ENCODE data around the gene MRPS35.

Gene MRPS35
- total RNA-seq, result 34.9 reads per million, percentile 60 among the genes with 10 or more reads in this experiment

DNA sequence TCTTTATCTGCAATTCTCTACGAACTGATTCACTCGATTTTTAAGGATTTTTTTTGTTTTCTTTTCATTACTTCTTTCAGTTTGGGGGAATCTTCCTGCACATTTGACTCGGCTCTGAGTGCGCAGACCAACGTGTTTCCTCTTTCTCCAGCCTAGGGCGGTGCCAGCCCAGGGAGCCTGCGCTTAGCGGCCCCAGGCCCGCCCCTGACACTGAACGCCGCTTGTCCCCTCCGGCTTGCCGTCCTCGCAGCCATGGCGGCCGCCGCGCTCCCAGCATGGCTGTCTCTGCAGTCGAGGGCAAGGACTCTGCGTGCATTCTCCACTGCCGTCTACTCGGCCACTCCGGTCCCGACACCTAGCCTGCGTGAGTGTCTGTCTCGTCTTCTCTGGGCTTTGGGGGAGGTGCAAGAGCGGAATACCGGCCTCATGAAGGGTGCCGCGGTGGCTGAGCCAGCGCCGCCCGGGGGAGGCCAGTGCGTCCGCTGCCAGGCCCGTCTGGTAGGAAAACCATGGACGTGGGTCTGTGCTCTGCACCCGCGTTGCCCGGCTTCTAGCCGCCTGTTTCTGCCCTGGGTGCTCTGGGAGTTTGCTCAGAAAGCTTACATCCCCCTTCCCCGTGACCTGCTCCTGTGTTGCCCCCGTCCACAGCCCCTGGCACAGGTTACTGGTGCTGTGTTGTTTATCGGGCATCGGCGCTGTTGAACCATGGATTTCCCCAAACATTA lies at the start of gene MRPS35:
MRPS35 (plus strand) TSS at position 241 of the 725 bp plus-strand sequence; CDS start at position 253, 12 bp downstream.
- peak; percentile 88 for DNase-seq

DNA sequence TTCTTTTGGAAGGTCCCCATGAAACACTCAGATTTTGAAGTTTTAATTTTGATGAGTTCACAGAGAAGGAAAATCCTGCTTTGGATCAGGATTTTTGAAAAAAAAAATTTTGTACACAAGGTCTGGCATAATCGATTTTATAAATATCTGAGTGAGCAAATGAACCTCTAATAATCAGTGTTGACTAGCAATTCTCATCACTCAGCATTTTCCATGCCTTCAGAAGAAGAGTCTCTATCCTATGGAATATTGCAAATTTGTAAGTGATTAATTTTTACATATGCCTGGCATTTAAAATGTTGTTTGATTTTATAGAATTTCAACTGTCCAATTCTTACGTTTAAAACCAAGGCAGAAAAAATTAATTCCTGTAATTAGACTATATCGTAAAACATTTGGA lies 44.9 kb upstream of the MRPS35 start:
- DNase-seq, result no peak

DNA sequence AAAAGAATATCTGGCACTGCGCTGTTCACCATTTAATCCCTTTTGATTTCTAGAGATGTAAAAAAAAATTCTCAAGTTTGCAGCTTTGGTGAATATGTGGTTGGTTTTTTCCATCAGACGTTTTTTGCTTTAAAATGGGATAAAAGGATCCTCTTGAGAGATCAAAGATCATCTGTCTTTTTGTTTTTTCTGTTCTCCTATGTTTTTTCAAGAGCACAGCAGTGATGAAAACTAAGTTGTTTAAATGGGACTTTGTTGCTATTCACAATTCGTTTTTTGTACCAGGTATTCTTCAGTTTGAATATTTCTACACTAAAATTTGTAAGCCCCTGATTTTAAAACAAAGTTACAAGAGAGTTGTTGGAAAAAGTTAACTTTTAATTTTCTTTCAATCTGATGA lies 44.1 kb upstream of the MRPS35 start:
- DNase-seq, result no peak

DNA sequence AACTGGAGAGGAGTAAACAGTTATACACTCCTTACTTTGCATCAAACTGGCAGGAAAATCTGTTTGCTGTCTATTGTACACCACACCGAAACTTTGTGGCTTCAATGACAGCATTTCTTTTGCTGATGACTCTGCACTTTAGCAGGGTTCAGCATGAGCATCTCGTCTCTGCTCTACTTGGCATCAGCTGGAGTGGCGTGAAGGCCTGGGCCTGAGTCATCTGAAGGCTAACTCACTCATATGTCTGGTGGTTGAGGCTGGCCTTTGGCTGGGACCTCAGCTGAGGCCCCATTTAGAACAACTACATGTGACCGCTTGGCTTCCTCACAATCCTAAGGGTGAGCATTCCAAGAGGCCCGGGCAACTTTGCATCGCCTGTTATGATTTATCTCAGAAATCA lies 43.1 kb upstream of the MRPS35 start:
- DNase-seq, result no peak

DNA sequence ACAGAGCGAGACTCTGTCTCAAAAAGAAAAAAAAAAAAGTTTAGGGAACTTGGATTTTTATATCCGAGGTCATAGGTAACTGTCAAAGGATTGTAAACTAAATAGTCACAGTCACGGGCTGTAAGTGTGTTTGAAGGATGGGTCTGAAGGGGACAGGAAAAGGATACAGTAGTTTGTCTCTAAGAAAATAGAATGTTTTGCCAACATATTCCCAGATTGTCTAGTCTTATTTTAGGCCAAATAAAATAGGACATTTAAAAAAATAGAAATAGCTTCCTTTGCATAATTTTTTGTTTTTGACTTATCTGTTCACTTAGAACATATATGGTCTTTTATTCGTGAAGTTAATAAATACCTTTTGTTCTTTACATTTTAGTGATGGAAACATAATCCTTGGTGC lies 38.6 kb upstream of the MRPS35 start:
- DNase-seq, result no peak

DNA sequence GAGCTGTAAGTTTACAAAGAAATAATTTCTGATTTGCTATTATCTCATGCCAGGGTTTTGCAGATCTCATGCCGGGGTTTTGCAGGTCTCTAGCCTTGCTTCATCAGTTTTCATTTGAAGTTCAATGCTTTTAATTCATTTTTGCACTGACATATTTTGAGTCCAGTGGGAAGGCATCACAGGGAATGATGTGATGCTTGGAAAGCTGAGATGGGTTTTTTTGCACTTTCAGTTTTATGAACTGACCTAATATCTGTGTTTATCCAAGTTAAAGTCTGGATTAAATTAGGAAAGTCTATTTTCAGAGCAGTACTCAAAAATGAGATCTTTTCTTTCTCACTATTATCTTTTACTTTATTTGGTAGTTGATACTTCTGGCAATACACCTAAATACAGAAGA lies 38.0 kb upstream of the MRPS35 start:
- no peak for DNase-seq

DNA sequence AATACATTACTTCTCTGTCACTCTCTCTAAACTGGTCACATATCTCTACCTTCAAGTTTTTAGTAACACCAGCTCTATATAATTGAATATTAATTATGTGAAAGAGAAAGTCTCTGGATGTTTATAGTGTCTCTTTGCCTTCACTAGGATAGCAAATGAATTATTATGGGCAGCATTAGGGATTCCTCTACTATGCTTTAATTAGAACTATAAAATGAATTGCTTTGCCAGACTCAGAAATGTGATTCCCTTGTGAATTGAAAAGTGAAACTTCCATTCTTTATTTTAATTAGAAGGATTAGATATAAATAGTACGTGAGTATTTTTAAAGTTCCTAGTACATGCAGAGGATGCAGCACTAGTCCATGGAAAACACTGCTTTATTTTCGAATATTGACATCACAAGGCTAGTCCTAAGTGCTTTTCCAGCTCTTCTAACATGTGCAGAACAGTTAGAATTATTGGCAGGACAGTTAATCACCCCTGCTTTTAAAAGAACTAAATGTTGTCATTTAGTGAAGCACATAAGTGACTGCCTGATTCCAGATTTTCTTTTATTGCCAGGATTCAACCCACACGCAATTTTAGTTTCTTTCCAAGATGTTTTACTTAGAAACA lies 37.4 kb upstream of the MRPS35 start:
- no peak for DNase-seq

DNA sequence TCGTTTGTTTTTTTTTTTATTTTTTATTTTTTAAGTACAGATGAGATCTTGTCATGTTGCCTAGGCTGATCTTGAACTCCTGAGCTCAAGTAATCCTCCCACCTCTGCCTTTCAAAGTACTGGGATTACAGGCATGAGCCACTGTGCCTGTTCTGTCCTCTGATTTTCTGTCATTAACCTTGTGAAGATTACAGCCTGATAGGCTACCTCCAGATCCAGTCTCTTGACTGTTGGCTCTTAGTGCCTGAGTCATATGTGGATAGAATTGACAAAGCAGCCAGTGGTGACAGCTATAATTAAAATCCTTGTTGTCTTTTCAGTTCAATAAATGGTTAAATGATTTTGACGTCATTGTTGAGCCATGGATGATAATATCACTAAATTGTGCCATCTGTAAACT lies 35.6 kb upstream of the MRPS35 start:
- no peak for DNase-seq

DNA sequence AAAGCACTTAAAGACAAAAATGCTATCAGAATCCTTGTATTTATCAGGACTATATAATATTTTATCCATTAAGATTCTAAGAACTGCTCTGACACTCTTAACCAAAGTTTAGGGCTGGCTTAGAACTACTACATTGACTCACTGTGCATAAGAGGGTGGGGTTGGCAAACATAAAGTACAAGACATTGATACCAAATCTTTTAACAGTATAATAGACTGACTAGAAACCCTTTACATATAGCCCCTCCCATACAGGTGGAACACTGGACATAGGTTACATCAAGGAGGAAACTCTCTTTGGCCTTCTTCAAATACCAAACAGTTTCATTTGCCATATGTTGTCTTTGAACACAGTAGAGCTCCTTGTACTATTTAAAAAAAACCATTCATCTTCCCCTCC lies 30.0 kb upstream of the MRPS35 start:
- no peak for DNase-seq

DNA sequence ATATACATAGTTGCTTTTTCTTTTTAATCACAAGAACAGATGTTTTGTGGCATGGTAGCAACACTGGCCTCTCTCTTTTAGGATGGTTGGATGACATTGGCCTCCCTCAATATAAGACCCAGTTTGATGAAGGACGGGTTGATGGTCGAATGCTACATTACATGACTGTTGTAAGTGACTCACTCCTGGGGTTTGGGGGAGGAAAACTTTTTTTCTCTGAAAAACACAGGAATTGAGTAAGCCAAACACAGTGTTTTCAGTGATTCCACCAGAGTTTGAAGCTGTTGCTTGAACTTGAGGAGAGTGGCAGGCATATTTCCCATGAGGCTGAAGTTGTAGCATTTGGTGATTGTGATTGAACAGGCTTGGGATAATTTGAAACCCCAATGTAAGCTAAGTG lies 28.1 kb upstream of the MRPS35 start:
- DNase-seq, result no peak

DNA sequence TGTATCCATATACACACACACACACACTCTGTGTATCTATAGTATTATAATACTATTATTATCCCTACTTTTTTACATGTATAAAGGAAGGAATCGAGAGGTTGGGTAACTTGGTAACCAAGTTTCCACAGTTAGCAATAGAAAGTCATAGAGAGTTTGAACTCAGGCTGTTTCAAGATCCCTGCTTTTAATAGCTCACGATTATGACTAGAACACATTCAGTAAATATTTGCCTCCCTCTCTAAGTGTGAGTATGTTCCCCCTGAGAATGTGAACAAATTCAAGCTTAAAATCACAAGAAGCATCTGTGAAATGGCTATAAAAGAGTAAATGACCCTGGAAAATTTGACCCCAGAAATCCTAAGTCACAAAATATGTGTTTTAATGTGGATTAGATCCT lies 25.4 kb upstream of the MRPS35 start:
- DNase-seq, result no peak

DNA sequence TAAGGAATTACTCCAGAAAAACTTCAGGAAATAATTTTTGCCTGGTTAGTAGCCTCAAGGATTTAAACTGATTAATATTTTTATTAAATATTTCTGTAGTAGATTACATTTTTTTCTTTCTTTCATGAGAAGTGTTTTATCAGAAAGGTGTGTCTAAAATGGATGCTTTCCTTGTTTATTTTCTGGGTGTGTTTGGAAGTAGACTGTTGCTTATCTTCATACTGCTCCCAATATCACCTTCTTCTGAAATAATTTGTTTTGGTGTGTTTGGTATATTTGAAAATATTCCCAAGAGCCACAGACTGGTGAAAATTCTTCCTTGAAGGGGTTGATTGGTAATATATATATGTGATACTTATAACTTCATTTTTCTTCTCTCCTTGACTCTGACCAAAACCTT lies 24.5 kb upstream of the MRPS35 start:
- DNase-seq, result no peak

DNA sequence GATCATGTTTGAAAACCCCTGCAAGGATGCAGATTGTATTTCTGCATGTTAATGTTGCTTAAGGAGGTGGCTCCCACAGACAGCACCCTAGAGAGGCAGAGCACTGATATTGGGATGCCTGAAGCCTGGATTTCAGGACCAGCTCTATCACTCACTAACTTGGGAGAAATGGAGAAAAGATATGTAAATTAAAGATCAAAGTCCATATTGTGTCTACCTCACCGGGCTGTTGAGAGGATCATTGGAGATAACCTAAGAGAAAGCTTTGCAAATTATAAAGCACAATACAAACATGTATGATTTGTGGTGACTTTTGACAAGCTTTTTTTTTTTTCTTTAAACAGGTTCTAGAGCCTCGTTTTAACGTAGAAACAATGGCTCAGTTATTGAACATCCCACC lies 22.0 kb upstream of the MRPS35 start:
- DNase-seq, result no peak

DNA sequence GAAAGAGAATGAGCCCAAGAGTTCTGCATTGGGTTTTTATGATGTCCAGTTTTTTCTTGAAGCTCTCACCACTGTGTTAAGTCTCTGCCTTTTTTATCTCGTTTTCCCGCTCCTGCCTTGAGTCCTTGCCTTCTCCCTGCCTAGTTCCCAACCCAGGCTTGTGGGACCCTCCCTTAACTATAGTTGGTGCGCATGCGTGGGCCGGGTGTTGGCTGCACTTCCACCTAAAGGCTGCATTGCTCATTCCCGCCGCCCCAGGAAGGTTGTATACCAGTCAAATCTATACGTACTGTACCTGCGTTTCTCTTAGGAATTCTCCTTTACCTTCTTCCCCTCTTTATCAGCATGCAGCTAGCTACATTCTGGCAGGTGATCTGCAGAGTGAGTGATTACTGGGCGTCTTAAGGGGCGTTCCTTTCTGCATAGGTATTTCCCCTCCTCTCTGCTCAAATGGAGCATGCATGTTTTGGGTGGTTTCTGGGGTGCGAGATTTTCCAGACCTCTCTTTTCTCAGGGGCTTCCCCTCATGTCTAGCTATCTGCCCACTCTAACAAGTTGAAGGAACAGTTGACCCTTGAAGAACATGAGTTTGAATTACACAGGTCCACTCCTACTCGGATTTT lies 21.0 kb upstream of the MRPS35 start:
- DNase-seq, result no peak

DNA sequence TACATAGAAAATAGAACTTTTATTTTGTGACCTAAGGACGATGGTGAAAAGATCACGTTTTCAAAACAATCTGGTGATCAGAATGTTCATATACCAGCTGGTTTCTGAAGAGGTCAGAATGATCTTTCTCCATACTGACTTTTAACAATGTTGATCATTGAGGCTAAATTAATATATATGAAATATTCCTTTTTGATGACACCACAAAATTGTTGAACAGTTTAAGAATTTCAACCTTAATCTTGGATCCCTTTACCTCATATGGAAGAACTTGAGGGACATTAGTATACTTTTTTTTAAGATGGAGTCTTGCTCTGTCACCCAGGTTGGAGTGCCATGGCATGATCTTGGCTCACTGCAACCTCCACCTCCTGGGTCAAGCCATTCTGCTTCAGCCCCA lies 17.2 kb upstream of the MRPS35 start:
- no peak for DNase-seq

DNA sequence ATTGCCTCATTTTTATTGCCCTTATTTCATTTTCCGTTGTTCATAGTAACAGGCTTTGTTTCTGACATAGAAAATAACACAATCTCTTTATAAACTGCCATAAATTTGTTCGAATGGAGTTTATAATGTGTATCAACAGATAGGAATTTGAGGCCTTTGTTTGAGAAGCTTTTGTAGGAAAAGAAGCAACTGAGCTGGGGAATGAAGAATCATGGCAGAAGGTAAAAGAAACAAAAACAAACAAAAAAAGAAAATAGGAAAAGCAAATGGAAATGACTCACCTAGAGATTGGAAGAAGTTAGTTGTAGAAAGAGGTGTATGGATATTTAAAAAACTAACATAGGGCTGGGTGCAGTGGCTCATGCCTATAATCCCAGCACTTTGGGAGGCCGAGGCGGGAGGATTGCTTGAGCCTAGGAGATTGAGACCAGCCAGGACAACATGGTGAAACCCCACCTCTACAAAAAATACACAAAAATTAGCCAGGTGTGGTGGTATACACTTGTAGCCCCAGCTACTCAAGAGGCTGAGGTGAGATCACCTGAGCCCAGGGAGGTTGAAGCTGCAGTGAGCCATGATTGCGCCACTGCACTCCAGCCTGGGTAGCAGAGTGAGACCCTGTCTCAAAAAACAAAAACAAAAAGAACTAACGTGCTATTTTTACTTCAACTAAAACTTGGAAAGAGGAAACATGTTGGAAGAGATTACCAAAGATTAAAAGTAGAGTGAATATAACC lies 14.9 kb upstream of the MRPS35 start:
- DNase-seq, result no peak

DNA sequence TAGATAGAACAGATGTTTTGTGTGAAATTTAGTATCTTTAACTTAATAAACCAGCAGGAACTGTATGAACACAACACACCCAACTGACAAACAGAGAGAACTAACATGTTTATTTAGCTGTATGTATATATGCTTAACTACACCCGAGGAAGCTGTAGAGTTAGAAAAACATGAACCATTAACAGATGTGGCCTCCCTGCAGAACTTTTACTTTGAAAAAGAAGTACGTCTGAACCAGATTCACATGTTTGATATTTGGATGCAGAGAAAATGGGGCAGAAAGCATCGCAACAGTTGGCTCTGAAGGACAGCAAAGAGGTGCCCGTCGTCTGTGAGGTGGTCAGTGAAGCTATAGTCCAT lies 14.4 kb upstream of the MRPS35 start, which contains the start of gene REP15:
REP15 (plus strand) TSS at position 155 of the 360 bp plus-strand sequence; CDS start at position 271, 116 bp downstream.
- DNase-seq, result no peak

DNA sequence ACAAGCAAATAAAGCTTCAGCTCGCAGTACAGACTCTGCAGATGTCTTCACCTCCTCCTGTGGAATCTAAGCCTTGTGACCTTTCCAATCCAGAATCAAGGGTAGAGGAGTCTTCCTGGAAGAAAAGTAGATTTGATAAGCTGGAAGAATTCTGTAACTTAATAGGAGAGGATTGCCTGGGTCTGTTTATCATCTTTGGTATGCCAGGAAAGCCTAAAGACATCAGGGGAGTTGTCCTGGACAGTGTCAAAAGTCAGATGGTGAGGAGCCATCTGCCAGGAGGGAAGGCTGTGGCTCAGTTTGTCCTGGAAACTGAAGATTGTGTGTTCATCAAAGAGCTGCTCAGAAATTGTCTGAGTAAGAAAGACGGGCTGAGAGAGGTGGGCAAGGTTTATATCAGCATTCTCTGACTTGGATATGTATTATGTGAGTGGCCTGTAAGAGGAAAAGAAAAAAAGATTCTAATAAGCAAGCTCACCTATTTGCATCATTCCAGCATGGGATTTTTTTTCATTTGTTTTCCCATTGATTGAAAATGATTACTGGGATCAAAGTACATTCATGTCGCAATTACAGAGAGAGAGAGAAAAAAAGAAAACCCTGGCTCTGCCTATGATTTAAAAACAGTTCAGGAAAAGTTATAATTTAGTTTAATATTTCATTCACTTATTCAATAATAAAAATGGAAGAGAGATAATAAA lies 13.6 kb upstream of the MRPS35 start:
- no peak for DNase-seq

DNA sequence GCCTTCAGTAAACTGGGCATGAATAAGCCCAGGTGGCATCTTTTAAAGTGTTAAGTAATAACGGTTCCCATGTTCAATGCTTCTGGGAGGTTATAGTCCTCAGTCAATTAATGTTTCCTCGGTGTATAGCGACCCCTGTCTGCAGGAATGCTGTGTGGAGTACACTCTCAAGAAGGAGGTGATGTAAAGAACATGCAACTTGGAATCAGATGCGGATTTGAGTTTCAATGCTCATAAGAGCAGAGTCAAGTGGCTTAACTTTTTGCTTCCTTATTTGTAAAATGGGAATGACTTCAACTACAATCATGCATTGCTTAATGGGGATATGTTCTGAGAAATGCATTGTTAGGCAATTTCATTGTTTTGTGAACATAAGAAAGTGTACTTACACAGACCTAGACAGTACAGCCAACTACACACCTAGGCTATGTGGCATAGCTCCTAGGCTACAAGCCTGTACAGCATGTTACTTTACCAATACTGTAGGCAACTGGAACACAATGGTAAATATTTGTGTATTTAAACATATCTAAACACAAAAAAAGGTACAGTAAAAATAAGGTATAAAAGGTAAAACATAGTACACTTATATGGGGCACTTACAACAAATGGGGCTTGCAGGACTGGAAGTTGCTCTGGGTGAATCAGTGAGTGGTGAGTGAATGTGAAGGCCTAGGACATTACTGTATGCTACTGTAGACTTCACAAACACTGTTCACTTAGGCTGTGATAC lies 6.7 kb upstream of the MRPS35 start:
- DNase-seq, result peak; percentile 68

DNA sequence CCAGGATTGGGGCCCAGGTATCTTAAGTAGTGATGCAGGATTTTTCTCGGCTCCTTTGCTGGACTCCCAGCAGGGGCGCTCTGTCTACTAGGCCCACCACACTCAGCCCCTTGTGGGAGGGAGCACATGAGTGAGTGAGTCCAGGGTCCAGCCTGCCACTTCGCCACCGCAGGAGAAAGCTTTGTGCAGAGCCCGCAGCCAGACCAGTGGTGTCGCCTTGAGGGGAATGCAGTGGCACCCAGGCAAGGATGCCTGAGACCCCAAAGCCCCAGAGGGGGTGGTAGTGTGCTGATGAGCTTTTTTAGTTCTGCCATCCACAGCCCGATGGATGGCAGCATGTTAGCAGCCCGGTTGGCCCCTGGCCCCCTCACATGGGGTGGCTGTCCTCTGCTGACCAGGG lies 5.4 kb upstream of the MRPS35 start:
- DNase-seq, result no peak

DNA sequence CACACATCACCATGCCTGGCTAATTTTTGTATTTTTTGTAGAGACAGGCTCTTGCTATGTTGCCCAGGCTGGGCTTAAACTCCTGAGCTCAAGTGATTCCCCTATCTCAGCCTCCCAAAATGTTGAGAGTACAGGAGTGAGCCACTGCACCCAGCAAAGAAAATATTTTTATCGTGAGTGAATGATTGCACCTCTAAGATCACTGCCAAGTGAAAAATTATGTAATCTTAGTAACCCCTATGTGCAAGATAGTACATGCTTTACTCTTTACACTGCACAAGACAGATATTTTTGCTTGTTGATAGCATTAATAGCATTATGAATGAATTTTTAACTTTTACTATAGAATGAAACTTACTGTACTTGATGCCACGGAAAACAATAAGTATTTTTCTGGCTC lies 3.4 kb upstream of the MRPS35 start:
- no peak for DNase-seq
